Bronchial epithelial cell (primary cell): ENCODE measurements around the gene SLC25A1. TPM values are rescaled to one million over a fixed set of nuclear protein-coding genes. Genes with fewer than 3 reads are reported as not detected.

Experiments
- DNase-seq: peaks from one replicate; pipeline ENCODE4 v3.0.0-alpha.2; 2010; ENCODE audit warnings: low read depth
- FAIRE-seq: peaks from 2 replicates; lab custom pipeline; 2011; peaks lifted over from hg19 to GRCh38; lab: Jason Lieb, UNC
- H3K27me3 ChIP-seq: 2 replicates; pipeline ENCODE4 v1.5.1; 2011; ENCODE audit warnings: low read length; ENCODE audit not compliant: control insufficient read depth, insufficient read depth
- H3K36me3 ChIP-seq: 2 replicates; pipeline ENCODE4 v1.5.1; 2011; ENCODE audit warnings: low read length; ENCODE audit not compliant: control insufficient read depth, insufficient read depth
- H3K4me3 ChIP-seq: 2 replicates; pipeline ENCODE4 v1.5.1; 2011; ENCODE audit warnings: mild to moderate bottlenecking, low read depth, low read length, control low read depth
- total RNA-seq: library from RNA; depleted of rRNA; stranded (reverse); fragments of >200 nt; gene quantifications from 2 replicates; pipeline ENCODE4 v1.2.1, GENCODE V29; 2014
- TF ChIP-seq, protein P1 (sequence below): IDR thresholded peaks from 2 replicates; pipeline ENCODE4 v1.5.1; 2011; ENCODE audit warnings: mild to moderate bottlenecking, moderate library complexity, low read length, control low read depth, inconsistent platforms; ENCODE audit not compliant: insufficient read depth, severe bottlenecking

The SLC25A1 gene
- total RNA-seq, 1 donor from 2014 or later: 71.6 TPM

DNA sequence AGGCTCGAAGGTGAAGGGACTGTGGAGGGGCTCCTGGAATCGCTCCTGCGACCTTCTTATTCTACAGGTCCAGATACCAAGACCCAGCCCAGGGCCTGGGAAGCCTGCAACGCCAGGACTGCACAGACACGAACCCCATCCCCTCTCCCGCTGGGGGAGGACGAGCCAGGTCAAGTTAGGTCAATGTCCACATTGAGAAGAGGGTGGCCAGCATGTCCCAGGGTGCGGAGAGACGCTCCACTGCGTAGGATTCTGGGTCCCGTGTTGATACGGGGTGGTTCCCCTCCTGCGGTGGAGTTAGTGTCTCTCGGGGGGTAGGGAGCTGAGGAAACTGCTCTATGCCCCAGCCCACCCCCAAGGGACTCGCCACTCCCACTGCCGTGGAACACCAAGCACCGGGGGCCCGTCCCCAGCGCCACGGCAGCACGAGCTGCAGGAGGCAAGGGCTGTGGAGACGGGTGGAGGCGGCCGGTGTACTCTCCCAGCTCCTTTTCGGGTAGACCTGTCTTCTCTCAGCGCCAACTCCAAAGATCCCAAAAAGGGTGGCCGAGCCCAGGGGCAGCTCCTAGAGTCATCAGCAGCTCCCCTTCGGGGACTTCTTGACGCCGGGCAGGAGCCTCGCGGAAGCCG is 30.0 kb downstream of the SLC25A1 start:
- TF ChIP-seq, protein P1, sequence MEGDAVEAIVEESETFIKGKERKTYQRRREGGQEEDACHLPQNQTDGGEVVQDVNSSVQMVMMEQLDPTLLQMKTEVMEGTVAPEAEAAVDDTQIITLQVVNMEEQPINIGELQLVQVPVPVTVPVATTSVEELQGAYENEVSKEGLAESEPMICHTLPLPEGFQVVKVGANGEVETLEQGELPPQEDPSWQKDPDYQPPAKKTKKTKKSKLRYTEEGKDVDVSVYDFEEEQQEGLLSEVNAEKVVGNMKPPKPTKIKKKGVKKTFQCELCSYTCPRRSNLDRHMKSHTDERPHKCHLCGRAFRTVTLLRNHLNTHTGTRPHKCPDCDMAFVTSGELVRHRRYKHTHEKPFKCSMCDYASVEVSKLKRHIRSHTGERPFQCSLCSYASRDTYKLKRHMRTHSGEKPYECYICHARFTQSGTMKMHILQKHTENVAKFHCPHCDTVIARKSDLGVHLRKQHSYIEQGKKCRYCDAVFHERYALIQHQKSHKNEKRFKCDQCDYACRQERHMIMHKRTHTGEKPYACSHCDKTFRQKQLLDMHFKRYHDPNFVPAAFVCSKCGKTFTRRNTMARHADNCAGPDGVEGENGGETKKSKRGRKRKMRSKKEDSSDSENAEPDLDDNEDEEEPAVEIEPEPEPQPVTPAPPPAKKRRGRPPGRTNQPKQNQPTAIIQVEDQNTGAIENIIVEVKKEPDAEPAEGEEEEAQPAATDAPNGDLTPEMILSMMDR: no peak
- Histone ChIP-seq H3K4me3 (no peak overlapping the region), H3K27me3 (peaks cover 44% of the 10 kb centered on the region), H3K36me3 (no peaks in the 10 kb centered on the region)
- FAIRE-seq: no peak
- no peak for DNase-seq

GRCh38 chr22:19147195-19147780 is 31.2 kb downstream of the SLC25A1 start:
- DNase-seq (no peak), FAIRE-seq (no peak)
- TF ChIP-seq, protein P1: no peak
- Histone ChIP-seq H3K4me3 (no peak overlapping the region), H3K27me3 (peaks cover 41% of the 10 kb centered on the region), H3K36me3 (peaks cover 4% of the 10 kb centered on the region)

- FAIRE-seq: no peak
- peaks cover 6% of the 10 kb centered on the region for H3K36me3 ChIP-seq
- TF ChIP-seq, protein P1: no peak
- H3K27me3 ChIP-seq: peaks cover 35% of the 10 kb centered on the region
- no peak overlapping the region for H3K4me3 ChIP-seq
- DNase-seq: no peak
Observed at GRCh38 chr22:19146215-19146968, 32.1 kb downstream of the SLC25A1 start.

DNA sequence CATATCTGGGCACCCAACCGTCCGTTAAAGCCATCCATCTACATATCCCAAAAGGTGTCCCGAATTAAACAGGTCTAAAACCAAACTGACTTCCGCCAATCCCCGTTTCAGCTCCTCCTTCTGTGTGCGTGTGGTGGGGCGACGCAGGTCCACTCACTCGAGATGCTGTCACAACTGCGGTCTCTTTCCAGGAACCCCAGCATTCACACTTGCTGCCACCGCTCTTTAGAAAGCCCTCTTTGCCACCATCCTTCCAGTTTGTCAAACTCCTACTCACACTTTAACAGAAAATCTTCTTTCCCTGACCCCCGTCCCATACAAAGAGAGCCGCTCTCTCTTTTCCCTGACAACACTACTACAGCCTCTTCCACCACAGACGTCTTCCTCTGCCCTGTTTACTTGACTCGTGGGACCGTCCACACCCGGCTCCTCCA is 34.6 kb downstream of the SLC25A1 start:
- Histone ChIP-seq H3K27me3 (peaks cover 20% of the 10 kb centered on the region), H3K36me3 (peaks cover 22% of the 10 kb centered on the region), H3K4me3 (peak overlapping the region; percentile 77)
- DNase-seq (peak; percentile 11), FAIRE-seq (no peak)
- TF ChIP-seq, protein P1: no peak

- TF ChIP-seq, protein P1: no peak
- FAIRE-seq: no peak
Observed at GRCh38 chr22:19143212-19143611, 35.3 kb downstream of the SLC25A1 start.

More at GRCh38 chr22:19143212-19143611, 35.3 kb downstream of the SLC25A1 start:
- H3K4me3 ChIP-seq: no peak overlapping the region
- H3K27me3 ChIP-seq: peaks cover 12% of the 10 kb centered on the region
- peaks cover 29% of the 10 kb centered on the region for H3K36me3 ChIP-seq
- DNase-seq: no peak
